DOHH2 (cell line): ENCODE results near the gene MYO1B.

Experiments
- H3F3A ChIP-seq: fragments of 200-600 bp; sonication (generic), shearing (Covaris generic); 2 replicates; pipeline ENCODE4 v1.6.0; 2016; ENCODE audit warnings: antibody characterized with exemption, mild to moderate bottlenecking; ENCODE audit not compliant: control insufficient read depth, insufficient read depth
- H3K27ac ChIP-seq: fragments of 200-600 bp; sonication (generic); 2 replicates; pipeline ENCODE4 v1.5.1; 2014; ENCODE audit warnings: low read depth, mild to moderate bottlenecking, low read length, moderate library complexity
- H3K27me3 ChIP-seq: fragments of 200-600 bp; sonication (generic); 2 replicates; pipeline ENCODE4 v1.6.1; 2014; ENCODE audit warnings: mild to moderate bottlenecking, low read length, mixed read lengths; ENCODE audit not compliant: control insufficient read depth
- H3K36me3 ChIP-seq: fragments of 200-600 bp; sonication (generic); 2 replicates; pipeline ENCODE4 v1.6.1; 2014; ENCODE audit warnings: mild to moderate bottlenecking, low read length, moderate library complexity, mixed read lengths; ENCODE audit not compliant: control insufficient read depth
- H3K4me1 ChIP-seq: fragments of 200-600 bp; sonication (generic); 2 replicates; pipeline ENCODE4 v1.6.1; 2014; ENCODE audit warnings: mild to moderate bottlenecking, low read length, mixed read lengths; ENCODE audit not compliant: control insufficient read depth
- H3K4me2 ChIP-seq: fragments of 200-600 bp; sonication (generic); 2 replicates; pipeline ENCODE4 v1.6.0; 2014; ENCODE audit warnings: mild to moderate bottlenecking, low read length, moderate library complexity
- H3K4me3 ChIP-seq: fragments of 200-600 bp; sonication (generic); 2 replicates; pipeline ENCODE4 v1.5.1; 2014; ENCODE audit warnings: mild to moderate bottlenecking, low read length, mixed read lengths
- H3K79me2 ChIP-seq: fragments of 200-600 bp; sonication (generic); 2 replicates; pipeline ENCODE4 v1.6.1; 2014; ENCODE audit warnings: mild to moderate bottlenecking, low read length, mixed read lengths; ENCODE audit not compliant: control insufficient read depth
- H3K9me2 ChIP-seq: fragments of 200-600 bp; sonication (generic); replicated peaks from 2 replicates; pipeline ENCODE4 v1.6.1; 2014; ENCODE audit warnings: mild to moderate bottlenecking, low read length, mixed read lengths; ENCODE audit not compliant: control insufficient read depth
- H3K9me3 ChIP-seq: fragments of 200-600 bp; sonication (generic); 2 replicates; pipeline ENCODE4 v1.6.1; 2014; ENCODE audit warnings: antibody characterized with exemption, low read length, mixed read lengths; ENCODE audit not compliant: control insufficient read depth, insufficient read depth
- H4K20me1 ChIP-seq: fragments of 200-600 bp; sonication (generic); 2 replicates; pipeline ENCODE4 v1.6.0; 2014; ENCODE audit warnings: low read depth, mild to moderate bottlenecking, antibody characterized with exemption, low read length, moderate library complexity; ENCODE audit not compliant: control insufficient read depth, insufficient read depth
- CTCF ChIP-seq: fragments of 200-600 bp; sonication (generic); IDR thresholded peaks from one replicate; pipeline ENCODE4 v1.5.1; 2014; ENCODE audit warnings: antibody characterized with exemption, mild to moderate bottlenecking, low read depth, low read length; ENCODE audit not compliant: poor library complexity, severe bottlenecking
- EZH2phosphoT487 ChIP-seq: fragments of 200-600 bp; sonication (generic); IDR thresholded peaks from 2 replicates; pipeline ENCODE4 v1.6.1; 2017; ENCODE audit warnings: borderline replicate concordance, mild to moderate bottlenecking, antibody characterized with exemption, low read length, moderate library complexity, mixed read lengths

MYO1B gene

GRCh38 chr2:191328150-191328809, 83.1 kb downstream of the MYO1B start:
- Histone ChIP-seq H3K4me1 (no peaks in the 10 kb centered on the region), H3K4me2 (no peak overlapping the region), H3K79me2 (no peaks in the 10 kb centered on the region), H3K27ac (no peak overlapping the region), H3K36me3 (no peaks in the 10 kb centered on the region), H3K27me3 (no peaks in the 10 kb centered on the region), H3K9me3 (no peaks in the 10 kb centered on the region), H3F3A (no peaks in the 10 kb centered on the region), H3K4me3 (no peak overlapping the region), H3K9me2 (no peaks in the 10 kb centered on the region), H4K20me1 (no peaks in the 10 kb centered on the region)
- no peak for TF ChIP-seq EZH2phosphoT487
- TF ChIP-seq CTCF: no peak

DNA sequence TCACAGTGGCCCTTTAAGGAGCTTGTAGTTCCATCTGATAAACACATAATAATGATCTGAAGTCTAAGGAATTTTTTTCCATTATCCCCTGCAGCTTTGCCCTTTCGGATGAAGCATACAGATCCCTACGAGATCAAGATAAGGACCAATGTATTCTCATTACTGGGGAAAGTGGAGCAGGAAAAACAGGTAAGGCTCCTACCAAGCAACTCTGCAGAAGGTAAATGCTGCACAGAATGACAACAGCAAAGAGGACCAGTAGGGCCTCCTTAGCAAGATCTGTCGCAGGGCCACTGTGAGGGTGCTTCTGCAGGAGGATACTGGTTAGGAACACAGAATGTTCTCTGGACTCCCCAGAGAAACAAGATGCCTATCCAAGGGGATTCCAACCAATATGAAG, 84.6 kb downstream of the MYO1B start:
- Histone ChIP-seq H3K36me3 (no peaks in the 10 kb centered on the region), H3K27ac (no peak overlapping the region), H3K79me2 (no peaks in the 10 kb centered on the region), H3F3A (no peaks in the 10 kb centered on the region), H3K9me3 (no peaks in the 10 kb centered on the region), H3K27me3 (no peaks in the 10 kb centered on the region), H3K4me1 (no peaks in the 10 kb centered on the region), H4K20me1 (no peaks in the 10 kb centered on the region), H3K4me3 (no peak overlapping the region), H3K4me2 (no peak overlapping the region), H3K9me2 (no peaks in the 10 kb centered on the region)
- no peak for TF ChIP-seq CTCF
- no peak for TF ChIP-seq EZH2phosphoT487

DNA sequence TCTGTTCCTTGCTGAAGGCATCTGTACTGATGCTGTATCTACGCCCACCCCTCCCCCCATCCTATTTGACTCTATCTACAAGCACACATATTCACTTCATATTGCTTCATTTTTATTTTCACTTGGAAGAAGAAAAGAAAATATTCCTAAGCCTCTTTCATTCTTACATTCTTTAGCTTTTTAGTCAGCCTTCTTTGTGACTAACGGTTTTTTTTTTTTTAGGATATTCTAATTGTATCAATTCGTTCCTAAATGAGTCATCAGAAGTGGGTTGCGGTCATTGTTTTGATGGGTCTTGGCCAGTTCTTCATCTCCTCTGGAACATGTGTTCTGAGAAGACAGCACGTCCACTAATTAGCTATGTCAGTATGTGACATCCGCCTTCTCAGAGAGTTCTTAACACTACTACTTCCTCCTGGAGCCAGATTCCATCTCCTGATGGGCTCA, 88.7 kb downstream of the MYO1B start:
- no peaks in the 10 kb centered on the region for H3K36me3 ChIP-seq
- no peaks in the 10 kb centered on the region for H3K79me2 ChIP-seq
- H3K9me3 ChIP-seq: no peaks in the 10 kb centered on the region
- no peaks in the 10 kb centered on the region for H3K27me3 ChIP-seq
- no peaks in the 10 kb centered on the region for H3K9me2 ChIP-seq
- H3K27ac ChIP-seq: no peak overlapping the region
- no peak overlapping the region for H3K4me2 ChIP-seq
- no peak overlapping the region for H3K4me3 ChIP-seq
- TF ChIP-seq CTCF: no peak
- no peaks in the 10 kb centered on the region for H3F3A ChIP-seq
- H4K20me1 ChIP-seq: no peaks in the 10 kb centered on the region
- H3K4me1 ChIP-seq: no peaks in the 10 kb centered on the region
